GM12873 (cell line): ENCODE results near the gene TM4SF5.

Source experiments
- TF ChIP-seq, protein P1 (sequence below): IDR thresholded peaks from 2 replicates; pipeline ENCODE4 v1.5.1; 2012; ENCODE audit warnings: low read depth, mild to moderate bottlenecking, moderate library complexity, low read length, control low read depth; ENCODE audit not compliant: insufficient read depth; ENCODE audit errors: missing control alignments

TM4SF5 gene

DNA sequence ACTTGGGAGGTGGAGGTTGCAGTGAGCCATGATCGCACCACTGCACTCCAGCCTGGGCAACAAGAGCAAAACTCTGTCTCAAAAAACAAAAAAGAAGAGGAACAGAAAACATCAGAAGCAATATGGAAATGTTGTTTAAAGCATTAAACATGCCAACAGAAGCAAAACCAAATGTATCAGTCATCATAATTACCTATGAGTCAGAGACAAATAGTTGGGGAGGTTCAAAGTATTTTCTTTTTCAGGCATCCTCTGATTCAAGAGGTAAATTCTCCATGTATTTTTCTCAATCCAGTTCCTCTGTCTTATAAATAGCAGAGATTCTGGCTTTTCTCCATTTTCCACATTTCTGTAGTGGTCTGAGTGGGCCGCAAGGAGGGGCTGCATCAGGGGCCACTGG, 2.1 kb upstream of the TM4SF5 start:
- TF ChIP-seq, protein P1, sequence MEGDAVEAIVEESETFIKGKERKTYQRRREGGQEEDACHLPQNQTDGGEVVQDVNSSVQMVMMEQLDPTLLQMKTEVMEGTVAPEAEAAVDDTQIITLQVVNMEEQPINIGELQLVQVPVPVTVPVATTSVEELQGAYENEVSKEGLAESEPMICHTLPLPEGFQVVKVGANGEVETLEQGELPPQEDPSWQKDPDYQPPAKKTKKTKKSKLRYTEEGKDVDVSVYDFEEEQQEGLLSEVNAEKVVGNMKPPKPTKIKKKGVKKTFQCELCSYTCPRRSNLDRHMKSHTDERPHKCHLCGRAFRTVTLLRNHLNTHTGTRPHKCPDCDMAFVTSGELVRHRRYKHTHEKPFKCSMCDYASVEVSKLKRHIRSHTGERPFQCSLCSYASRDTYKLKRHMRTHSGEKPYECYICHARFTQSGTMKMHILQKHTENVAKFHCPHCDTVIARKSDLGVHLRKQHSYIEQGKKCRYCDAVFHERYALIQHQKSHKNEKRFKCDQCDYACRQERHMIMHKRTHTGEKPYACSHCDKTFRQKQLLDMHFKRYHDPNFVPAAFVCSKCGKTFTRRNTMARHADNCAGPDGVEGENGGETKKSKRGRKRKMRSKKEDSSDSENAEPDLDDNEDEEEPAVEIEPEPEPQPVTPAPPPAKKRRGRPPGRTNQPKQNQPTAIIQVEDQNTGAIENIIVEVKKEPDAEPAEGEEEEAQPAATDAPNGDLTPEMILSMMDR = no peak

DNA sequence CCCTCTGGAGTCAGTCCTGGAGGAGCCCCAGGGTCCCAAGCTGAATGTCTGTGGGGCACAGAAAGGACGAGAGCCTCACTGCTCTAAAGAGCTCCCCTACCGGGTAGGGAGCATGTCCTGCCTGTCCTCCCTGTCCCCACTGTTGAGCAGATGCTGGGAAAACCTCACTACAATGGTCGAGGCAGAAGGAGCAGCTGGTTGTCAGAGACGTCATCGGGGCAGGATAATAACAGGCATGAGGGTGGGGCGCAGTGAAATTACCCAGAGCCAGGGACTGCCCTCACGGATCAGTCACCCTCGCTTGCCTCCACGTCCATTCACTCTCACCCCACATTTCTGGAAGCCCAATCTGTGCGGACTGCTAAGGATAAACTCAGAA, 538 bp downstream of the TM4SF5 start:
- TF ChIP-seq, protein P1 = no peak

DNA sequence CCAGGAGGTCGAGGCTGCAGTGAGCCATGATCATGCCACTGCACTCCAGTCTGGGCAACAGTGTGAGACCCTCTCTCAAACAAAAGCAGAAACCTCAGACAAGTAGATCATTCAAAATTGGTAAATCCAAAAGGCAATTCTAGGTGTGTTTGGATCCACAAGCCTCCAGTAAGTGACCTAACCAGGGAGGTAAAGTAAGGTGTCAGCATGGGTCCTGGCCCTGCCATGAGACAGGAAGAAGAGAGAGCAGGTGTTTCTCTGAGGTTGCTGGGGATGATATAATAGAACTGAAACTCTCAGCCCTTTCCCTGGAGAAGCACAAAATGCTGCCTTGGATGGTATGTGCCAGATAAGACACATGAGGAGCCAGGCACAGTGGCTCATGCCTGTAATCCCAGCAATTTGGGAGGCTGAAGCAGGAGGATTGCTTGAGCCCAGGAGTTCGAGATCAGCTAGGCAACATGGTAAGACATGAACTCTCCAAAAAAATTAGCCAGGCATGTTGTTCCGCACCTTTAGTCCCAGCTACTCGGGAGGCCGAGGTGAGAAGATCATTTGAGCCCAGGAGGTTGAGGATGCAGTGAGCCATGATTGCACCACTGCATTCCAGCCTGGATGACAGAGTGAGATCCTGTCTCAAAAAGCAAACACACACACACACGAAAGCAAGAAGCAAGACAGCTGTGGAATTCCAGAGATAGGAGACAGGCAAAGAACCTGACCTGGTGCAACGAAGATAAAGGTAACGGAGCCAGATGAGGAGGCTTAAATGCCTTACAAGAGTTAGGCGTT, 6.5 kb downstream of the TM4SF5 start:
- TF ChIP-seq, protein P1 = no peak

DNA sequence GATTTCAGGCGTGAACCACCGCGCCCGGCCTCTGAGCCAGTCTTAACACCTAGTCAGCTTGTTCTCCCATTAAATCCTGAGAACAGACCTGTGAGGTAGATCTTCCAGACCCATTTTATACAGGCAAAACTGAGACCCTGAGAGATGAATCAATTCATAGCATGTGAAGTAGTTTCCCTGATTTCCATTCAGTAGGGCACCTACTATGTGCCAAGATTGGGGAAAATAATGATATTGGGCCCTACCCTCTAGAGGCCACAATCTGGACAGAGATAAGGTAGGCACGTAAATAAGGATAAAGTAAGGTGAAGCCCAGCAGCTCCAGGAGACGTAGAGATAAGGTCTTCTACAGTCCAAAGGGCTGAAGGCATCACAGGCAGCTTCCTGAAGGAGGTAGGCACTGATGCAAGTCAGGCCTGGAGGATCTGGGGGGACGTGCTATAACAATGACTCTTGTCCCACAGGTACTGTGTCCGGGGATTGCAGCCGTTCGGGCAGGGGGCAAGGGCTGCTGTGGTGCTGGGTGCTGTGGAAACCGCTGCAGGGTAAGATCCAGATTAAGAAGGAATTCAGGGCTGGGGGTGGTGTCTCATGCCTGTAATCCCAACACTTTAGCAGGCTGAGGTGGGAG, 8.8 kb downstream of the TM4SF5 start:
- TF ChIP-seq, protein P1 = no peak

DNA sequence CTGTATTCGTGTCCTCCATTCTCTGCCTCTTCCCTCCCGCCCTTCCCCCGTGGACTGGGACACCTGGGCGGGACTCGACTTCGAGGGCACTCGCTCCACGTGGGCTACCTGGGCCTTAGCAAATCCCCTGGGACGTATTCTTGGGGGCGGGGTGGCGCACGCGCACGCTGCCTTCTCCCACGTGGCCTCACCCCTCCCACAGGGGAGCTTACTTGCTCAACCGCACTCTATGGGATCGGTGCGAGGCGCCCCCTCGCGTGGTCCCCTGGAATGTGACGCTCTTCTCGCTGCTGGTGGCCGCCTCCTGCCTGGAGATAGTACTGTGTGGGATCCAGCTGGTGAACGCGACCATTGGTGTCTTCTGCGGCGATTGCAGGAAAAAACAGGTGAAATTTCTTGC, 11.0 kb downstream of the TM4SF5 start:
- TF ChIP-seq, protein P1 = no peak

DNA sequence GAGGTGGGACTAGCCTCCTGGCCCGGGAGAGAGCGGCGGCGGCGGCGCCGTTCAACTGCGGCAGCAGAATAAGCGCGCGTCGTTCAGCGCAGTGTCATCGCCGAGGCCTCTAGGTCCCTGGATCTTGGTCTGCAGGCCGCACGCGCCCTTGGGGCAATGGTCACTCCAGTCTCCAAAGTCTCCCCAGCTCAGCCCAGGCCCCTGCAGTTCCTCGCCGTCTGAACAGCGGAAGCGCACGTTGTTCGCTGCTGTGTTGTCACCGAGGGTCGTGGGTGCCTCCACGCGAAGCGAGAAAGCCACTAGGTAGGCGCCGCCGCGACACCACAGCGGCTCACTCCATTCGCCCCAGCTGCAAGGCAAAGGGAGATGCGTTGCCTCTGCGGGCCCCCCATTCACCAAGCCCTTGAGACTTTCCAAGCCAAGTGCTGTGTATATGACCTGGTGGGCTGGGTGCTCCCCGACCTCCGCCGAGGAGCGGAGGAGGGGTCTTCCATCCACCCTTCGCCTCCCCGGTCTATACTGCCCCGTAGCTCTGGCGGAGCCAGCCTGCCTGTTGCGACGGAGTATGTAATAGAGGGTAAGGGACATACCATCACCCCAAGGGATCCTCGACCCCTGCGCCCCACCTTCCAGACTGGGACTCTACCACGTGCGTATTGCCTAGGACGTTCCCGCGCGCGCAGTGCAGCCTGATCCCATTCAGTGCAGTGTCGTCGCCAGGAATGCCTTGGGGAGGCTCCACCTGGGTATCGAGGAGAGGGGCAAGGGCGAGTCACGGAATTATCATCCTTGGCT, 13.8 kb downstream of the TM4SF5 start:
- TF ChIP-seq, protein P1 = no peak

DNA sequence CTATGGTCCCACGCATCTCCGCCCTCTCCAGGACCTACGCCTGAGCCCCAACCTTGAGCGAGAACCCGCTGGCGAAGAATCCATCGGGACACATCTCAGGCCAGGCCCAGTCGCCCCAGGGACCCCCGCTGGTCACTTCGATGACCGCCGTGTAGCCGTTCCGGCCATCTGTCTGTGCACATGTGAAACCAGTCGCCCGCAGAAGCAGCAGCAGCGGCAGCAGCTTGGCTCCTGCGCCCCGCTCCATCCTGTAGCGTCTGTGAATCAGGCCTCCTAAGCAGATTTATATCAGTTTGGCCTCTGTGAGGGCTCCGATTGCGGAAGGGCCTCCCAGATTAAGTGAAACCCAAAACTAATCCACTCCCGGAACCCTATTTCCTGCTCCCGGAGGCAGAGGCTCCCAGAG, 14.4 kb downstream of the TM4SF5 start, which contains the start of gene VMO1:
VMO1 (minus strand) TSS at position 259 of the 406 bp plus-strand sequence; CDS start at position 247, 12 bp downstream.
- TF ChIP-seq, protein P1 = no peak
